ENCODE data around the gene ACTN1.

ACTN1 gene

GRCh38 chr14:68893566-68893965 is 85.5 kb downstream of the ACTN1 start:
- in situ Hi-C loops (cut with MboI; ENCODE audit: low sequenced_read_pairs, unreplicated experiment): no loop called here
- no peak for DNase-seq (ENCODE audit: low spot score)
- TF ChIP-seq, protein P1, sequence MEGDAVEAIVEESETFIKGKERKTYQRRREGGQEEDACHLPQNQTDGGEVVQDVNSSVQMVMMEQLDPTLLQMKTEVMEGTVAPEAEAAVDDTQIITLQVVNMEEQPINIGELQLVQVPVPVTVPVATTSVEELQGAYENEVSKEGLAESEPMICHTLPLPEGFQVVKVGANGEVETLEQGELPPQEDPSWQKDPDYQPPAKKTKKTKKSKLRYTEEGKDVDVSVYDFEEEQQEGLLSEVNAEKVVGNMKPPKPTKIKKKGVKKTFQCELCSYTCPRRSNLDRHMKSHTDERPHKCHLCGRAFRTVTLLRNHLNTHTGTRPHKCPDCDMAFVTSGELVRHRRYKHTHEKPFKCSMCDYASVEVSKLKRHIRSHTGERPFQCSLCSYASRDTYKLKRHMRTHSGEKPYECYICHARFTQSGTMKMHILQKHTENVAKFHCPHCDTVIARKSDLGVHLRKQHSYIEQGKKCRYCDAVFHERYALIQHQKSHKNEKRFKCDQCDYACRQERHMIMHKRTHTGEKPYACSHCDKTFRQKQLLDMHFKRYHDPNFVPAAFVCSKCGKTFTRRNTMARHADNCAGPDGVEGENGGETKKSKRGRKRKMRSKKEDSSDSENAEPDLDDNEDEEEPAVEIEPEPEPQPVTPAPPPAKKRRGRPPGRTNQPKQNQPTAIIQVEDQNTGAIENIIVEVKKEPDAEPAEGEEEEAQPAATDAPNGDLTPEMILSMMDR (IDR thresholded peaks at IDR 0.05; ENCODE audit: borderline replicate concordance, control extremely low read depth, extremely low read depth, insufficient read depth, missing control alignments): no peak

- no peak for DNase-seq (ENCODE audit: low spot score)
- TF ChIP-seq, protein P1 (IDR thresholded peaks at IDR 0.05; ENCODE audit: borderline replicate concordance, control extremely low read depth, extremely low read depth, insufficient read depth, missing control alignments): no peak
- in situ Hi-C loops (cut with MboI; ENCODE audit: low sequenced_read_pairs, unreplicated experiment): no loop called here
These were observed 86.1 kb downstream of the ACTN1 start for GRCh38 chr14:68892961-68893360.

GRCh38 chr14:68891851-68892660 is 87.0 kb downstream of the ACTN1 start:
- TF ChIP-seq, protein P1 (IDR thresholded peaks at IDR 0.05; ENCODE audit: borderline replicate concordance, control extremely low read depth, extremely low read depth, insufficient read depth, missing control alignments): no peak
- in situ Hi-C loops (cut with MboI; ENCODE audit: low sequenced_read_pairs, unreplicated experiment): no loop called here
- DNase-seq (ENCODE audit: low spot score): no peak

DNA sequence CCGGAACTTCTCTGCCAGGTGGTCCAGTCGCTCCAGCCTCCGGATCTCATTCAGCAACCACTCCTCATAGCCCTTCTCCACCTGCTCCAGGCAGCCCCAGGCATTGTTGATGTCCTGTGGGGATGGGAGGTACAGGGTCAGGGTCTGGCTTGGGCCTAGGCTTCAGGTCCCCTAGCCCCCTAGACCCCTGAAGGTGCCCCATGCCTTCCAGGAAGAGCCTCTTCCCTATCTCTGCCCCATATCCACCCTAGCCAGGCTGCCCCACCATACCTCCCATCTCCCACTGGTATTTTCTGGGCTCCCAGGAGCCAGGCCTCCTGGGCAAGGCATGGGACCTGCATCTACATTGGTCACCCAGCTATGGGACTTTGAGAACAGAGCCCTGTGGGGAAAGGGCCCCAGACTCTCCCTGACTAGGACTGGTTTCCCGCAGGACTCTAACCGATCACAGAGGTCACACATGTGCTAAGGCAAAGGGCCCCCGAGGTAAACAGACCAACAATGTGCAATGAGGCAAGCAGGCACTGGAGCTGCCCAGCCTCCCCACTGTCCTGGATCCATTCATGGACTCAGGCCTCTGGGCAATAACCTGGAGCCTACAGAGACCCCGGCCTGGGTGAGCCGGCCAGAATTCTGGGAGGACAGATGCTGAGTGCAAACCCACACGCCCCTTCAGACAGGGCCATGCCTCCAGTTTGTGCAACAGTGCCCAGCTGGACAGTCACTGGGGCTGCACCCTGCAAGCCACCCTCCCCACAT is 88.8 kb downstream of the ACTN1 start:
- in situ Hi-C loops (cut with MboI; ENCODE audit: low sequenced_read_pairs, unreplicated experiment): no loop called here
- DNase-seq (ENCODE audit: low spot score): no peak
- TF ChIP-seq, protein P1 (IDR thresholded peaks at IDR 0.05; ENCODE audit: borderline replicate concordance, control extremely low read depth, extremely low read depth, insufficient read depth, missing control alignments): no peak

- TF ChIP-seq, protein P1 (IDR thresholded peaks at IDR 0.05; ENCODE audit: borderline replicate concordance, control extremely low read depth, extremely low read depth, insufficient read depth, missing control alignments): no peak
- in situ Hi-C loops (cut with MboI; ENCODE audit: low sequenced_read_pairs, unreplicated experiment): no loop called here
- DNase-seq (ENCODE audit: low spot score): no peak
These were observed 90.2 kb downstream of the ACTN1 start for GRCh38 chr14:68888883-68889282.

- no peak for DNase-seq (ENCODE audit: low spot score)
- in situ Hi-C loops (cut with MboI; ENCODE audit: low sequenced_read_pairs, unreplicated experiment): no loop called here
- TF ChIP-seq, protein P1 (IDR thresholded peaks at IDR 0.05; ENCODE audit: borderline replicate concordance, control extremely low read depth, extremely low read depth, insufficient read depth, missing control alignments): no peak
These were observed 90.9 kb downstream of the ACTN1 start for GRCh38 chr14:68888025-68888850.

Data from GM13976 (cell line).